ENCODE data around the gene COL8A2. TPM values are rescaled to one million over a fixed set of nuclear protein-coding genes. Genes with fewer than 3 reads are reported as not detected.
A peak's percentile ranks its signal among the peaks of the same experiment; 100 is the strongest.

COL8A2 gene
- total RNA-seq, 2 donors from 2014 or later, result 0.08 TPM; not detected in 1

GRCh38 chr1:36098650-36099365 lies 26.2 kb downstream of the COL8A2 start:
- peaks cover 18% of the 10 kb centered on the region for H3K36me3 Mint-ChIP-seq (ENCODE audit: low read depth)
- H3K27ac Mint-ChIP-seq, result no peak overlapping the region
- H3K27me3 Mint-ChIP-seq, result no peaks in the 10 kb centered on the region
- no peak for ATAC-seq (replicated peaks)
- H3K9me3 Mint-ChIP-seq, result no peaks in the 10 kb centered on the region
- no peaks in the 10 kb centered on the region for H3K4me1 Mint-ChIP-seq
- H3K4me3 Mint-ChIP-seq, result no peak overlapping the region

- H3K36me3 Mint-ChIP-seq (ENCODE audit: low read depth), result peaks cover 27% of the 10 kb centered on the region
- H3K27me3 Mint-ChIP-seq, result no peaks in the 10 kb centered on the region
- no peaks in the 10 kb centered on the region for H3K4me1 Mint-ChIP-seq
- H3K9me3 Mint-ChIP-seq, result no peaks in the 10 kb centered on the region
- no peak overlapping the region for H3K4me3 Mint-ChIP-seq
- H3K27ac Mint-ChIP-seq, result no peak overlapping the region
- ATAC-seq (replicated peaks), result no peak
These were observed 27.1 kb downstream of the COL8A2 start for GRCh38 chr1:36097693-36098585.

- peaks cover 38% of the 10 kb centered on the region for H3K36me3 Mint-ChIP-seq (ENCODE audit: low read depth)
- no peak overlapping the region for H3K27ac Mint-ChIP-seq
- ATAC-seq (replicated peaks), result peak; percentile 4
- no peaks in the 10 kb centered on the region for H3K27me3 Mint-ChIP-seq
- H3K9me3 Mint-ChIP-seq, result no peaks in the 10 kb centered on the region
- H3K4me3 Mint-ChIP-seq, result no peak overlapping the region
- no peaks in the 10 kb centered on the region for H3K4me1 Mint-ChIP-seq
These were observed 28.3 kb downstream of the COL8A2 start for GRCh38 chr1:36096500-36097432.

GRCh38 chr1:36095760-36096405 lies 29.1 kb downstream of the COL8A2 start:
- Mint-ChIP-seq H3K4me1 (no peaks in the 10 kb centered on the region), H3K9me3 (no peaks in the 10 kb centered on the region), H3K27me3 (no peaks in the 10 kb centered on the region), H3K4me3 (no peak overlapping the region), H3K36me3 (ENCODE audit: low read depth) (peaks cover 47% of the 10 kb centered on the region), H3K27ac (no peak overlapping the region)
- ATAC-seq (replicated peaks), result no peak

GRCh38 chr1:36094621-36095061 lies 30.4 kb downstream of the COL8A2 start:
- peaks cover 59% of the 10 kb centered on the region for H3K36me3 Mint-ChIP-seq (ENCODE audit: low read depth)
- no peak overlapping the region for H3K27ac Mint-ChIP-seq
- H3K4me3 Mint-ChIP-seq, result no peak overlapping the region
- peaks cover 5% of the 10 kb centered on the region for H3K4me1 Mint-ChIP-seq
- H3K9me3 Mint-ChIP-seq, result no peaks in the 10 kb centered on the region
- no peaks in the 10 kb centered on the region for H3K27me3 Mint-ChIP-seq
- no peak for ATAC-seq (replicated peaks)

GRCh38 chr1:36093929-36094328 lies 31.1 kb downstream of the COL8A2 start:
- Mint-ChIP-seq H3K27me3 (no peaks in the 10 kb centered on the region), H3K4me1 (peaks cover 9% of the 10 kb centered on the region), H3K27ac (no peak overlapping the region), H3K4me3 (no peak overlapping the region), H3K36me3 (ENCODE audit: low read depth) (peaks cover 66% of the 10 kb centered on the region), H3K9me3 (no peaks in the 10 kb centered on the region)
- ATAC-seq (replicated peaks), result no peak

- Mint-ChIP-seq H3K4me1 (peaks cover 9% of the 10 kb centered on the region), H3K4me3 (no peak overlapping the region), H3K9me3 (no peaks in the 10 kb centered on the region), H3K36me3 (ENCODE audit: low read depth) (peaks cover 67% of the 10 kb centered on the region), H3K27me3 (no peaks in the 10 kb centered on the region), H3K27ac (no peak overlapping the region)
- ATAC-seq (replicated peaks), result no peak
These were observed 31.8 kb downstream of the COL8A2 start for GRCh38 chr1:36093226-36093625.

- no peak for ATAC-seq (replicated peaks)
- no peak overlapping the region for H3K27ac Mint-ChIP-seq
- H3K27me3 Mint-ChIP-seq, result no peaks in the 10 kb centered on the region
These were observed 32.2 kb downstream of the COL8A2 start for GRCh38 chr1:36092798-36093185.

GRCh38 chr1:36092166-36092797 lies 32.7 kb downstream of the COL8A2 start:
- H3K27ac Mint-ChIP-seq, result no peak overlapping the region
- H3K9me3 Mint-ChIP-seq, result no peaks in the 10 kb centered on the region
- peaks cover 9% of the 10 kb centered on the region for H3K4me1 Mint-ChIP-seq
- H3K27me3 Mint-ChIP-seq, result no peaks in the 10 kb centered on the region
- H3K4me3 Mint-ChIP-seq, result no peak overlapping the region
- no peak for ATAC-seq (replicated peaks)
- H3K36me3 Mint-ChIP-seq (ENCODE audit: low read depth), result peaks cover 67% of the 10 kb centered on the region

More at GRCh38 chr1:36092798-36093185, 32.2 kb downstream of the COL8A2 start:
- H3K36me3 Mint-ChIP-seq (ENCODE audit: low read depth), result peaks cover 67% of the 10 kb centered on the region
- H3K4me3 Mint-ChIP-seq, result no peak overlapping the region
- H3K4me1 Mint-ChIP-seq, result peaks cover 9% of the 10 kb centered on the region
- no peaks in the 10 kb centered on the region for H3K9me3 Mint-ChIP-seq

GRCh38 chr1:36091698-36092097 lies 33.3 kb downstream of the COL8A2 start:
- no peak for ATAC-seq (replicated peaks)
- H3K27ac Mint-ChIP-seq, result no peak overlapping the region
- H3K4me1 Mint-ChIP-seq, result peaks cover 9% of the 10 kb centered on the region
- H3K9me3 Mint-ChIP-seq, result no peaks in the 10 kb centered on the region
- peak overlapping the region; percentile 10 for H3K4me3 Mint-ChIP-seq
- peaks cover 67% of the 10 kb centered on the region for H3K36me3 Mint-ChIP-seq (ENCODE audit: low read depth)
- H3K27me3 Mint-ChIP-seq, result peaks cover 3% of the 10 kb centered on the region

GRCh38 chr1:36091141-36091540 lies 33.9 kb downstream of the COL8A2 start:
- ATAC-seq (replicated peaks), result no peak

GRCh38 chr1:36089393-36090121 lies 35.5 kb downstream of the COL8A2 start:
- Mint-ChIP-seq H3K9me3 (no peaks in the 10 kb centered on the region), H3K27me3 (peaks cover 11% of the 10 kb centered on the region), H3K4me1 (peaks cover 9% of the 10 kb centered on the region), H3K36me3 (ENCODE audit: low read depth) (peaks cover 56% of the 10 kb centered on the region), H3K4me3 (peak overlapping the region; percentile 89), H3K27ac (peak overlapping the region; percentile 92)
- no peak for ATAC-seq (replicated peaks)

More at GRCh38 chr1:36091141-36091540, 33.9 kb downstream of the COL8A2 start:
- peaks cover 7% of the 10 kb centered on the region for H3K27me3 Mint-ChIP-seq
- peaks cover 9% of the 10 kb centered on the region for H3K4me1 Mint-ChIP-seq
- H3K36me3 Mint-ChIP-seq (ENCODE audit: low read depth), result peaks cover 62% of the 10 kb centered on the region
- no peaks in the 10 kb centered on the region for H3K9me3 Mint-ChIP-seq
- H3K27ac Mint-ChIP-seq, result no peak overlapping the region
- peak overlapping the region; percentile 10 for H3K4me3 Mint-ChIP-seq
